ENCODE measurements around the gene SOWAHB.

DNA sequence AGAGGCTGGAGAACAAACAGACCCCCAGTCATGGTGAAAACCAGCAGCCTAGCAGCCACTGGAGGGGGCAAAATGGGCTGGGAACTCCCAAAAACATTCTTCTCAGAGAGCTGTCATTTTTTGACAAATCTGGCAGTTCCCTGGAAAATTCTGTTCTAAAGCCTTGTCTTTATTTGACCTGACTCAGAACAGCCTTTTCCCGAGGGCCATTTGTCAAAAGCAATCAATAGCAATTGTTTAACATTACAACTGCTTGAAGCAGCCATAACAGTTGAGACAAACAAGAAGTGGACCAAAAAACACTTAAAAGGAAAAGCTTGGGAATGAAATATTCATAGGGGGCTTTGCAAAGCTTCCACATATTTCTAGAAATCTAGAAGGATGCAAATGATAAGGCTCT is 39.6 kb downstream of the SOWAHB start:
- TF ChIP-seq, protein P1, sequence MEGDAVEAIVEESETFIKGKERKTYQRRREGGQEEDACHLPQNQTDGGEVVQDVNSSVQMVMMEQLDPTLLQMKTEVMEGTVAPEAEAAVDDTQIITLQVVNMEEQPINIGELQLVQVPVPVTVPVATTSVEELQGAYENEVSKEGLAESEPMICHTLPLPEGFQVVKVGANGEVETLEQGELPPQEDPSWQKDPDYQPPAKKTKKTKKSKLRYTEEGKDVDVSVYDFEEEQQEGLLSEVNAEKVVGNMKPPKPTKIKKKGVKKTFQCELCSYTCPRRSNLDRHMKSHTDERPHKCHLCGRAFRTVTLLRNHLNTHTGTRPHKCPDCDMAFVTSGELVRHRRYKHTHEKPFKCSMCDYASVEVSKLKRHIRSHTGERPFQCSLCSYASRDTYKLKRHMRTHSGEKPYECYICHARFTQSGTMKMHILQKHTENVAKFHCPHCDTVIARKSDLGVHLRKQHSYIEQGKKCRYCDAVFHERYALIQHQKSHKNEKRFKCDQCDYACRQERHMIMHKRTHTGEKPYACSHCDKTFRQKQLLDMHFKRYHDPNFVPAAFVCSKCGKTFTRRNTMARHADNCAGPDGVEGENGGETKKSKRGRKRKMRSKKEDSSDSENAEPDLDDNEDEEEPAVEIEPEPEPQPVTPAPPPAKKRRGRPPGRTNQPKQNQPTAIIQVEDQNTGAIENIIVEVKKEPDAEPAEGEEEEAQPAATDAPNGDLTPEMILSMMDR (IDR thresholded peaks at IDR 0.05) = no peak
- no peak for TF ChIP-seq POLR2A (IDR thresholded peaks at IDR 0.05)
